NCI-H524 (cell line): ENCODE measurements around the gene LHB.
"Not testable (repeated sequence)": the region's sequence is repeated elsewhere in the genome, so short reads cannot be mapped to it uniquely, and the experiment has no call there.

ENCODE experiments used
- DNase-seq, 2 experiments: peaks; one replicate each; lab custom pipeline; 2025; lab: John Stamatoyannopoulos, UW

LHB gene

DNA sequence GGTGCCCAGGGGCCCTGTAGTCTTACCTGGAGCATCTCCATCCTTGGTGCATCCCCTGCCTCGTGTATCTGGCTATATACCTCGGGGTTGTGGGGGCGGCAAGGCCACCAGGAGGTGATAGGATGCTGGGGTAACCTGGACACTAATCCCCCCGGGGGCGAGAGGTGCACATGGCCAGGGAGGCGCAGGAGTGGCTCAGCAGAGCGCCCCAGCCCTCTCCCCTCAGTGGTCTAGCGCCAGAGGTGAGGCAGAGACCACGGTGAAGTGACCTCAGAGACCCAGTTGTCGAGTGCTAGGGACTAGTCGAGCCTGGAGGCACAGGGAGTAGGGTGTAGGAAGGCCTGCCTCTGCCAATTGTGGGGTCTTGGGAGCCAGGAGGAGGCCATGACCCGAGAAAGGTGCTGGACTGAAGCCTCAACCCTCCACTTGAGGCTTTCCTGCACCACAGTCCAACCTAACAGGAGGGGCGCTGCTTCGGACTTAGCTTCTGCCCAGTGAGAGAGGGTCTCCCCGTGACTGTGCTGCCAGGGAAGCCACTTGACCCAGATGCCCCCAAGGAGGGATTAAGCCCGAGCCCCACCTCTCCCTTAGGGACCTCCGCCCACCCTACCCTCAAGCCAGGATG lies at the start of gene LHB:
Gene LHB, minus strand, starts transcription at position 51 of the 625 bp plus-strand sequence. Its CDS starts 10 bp downstream, at position 41.
- DNase-seq: no peak

DNA sequence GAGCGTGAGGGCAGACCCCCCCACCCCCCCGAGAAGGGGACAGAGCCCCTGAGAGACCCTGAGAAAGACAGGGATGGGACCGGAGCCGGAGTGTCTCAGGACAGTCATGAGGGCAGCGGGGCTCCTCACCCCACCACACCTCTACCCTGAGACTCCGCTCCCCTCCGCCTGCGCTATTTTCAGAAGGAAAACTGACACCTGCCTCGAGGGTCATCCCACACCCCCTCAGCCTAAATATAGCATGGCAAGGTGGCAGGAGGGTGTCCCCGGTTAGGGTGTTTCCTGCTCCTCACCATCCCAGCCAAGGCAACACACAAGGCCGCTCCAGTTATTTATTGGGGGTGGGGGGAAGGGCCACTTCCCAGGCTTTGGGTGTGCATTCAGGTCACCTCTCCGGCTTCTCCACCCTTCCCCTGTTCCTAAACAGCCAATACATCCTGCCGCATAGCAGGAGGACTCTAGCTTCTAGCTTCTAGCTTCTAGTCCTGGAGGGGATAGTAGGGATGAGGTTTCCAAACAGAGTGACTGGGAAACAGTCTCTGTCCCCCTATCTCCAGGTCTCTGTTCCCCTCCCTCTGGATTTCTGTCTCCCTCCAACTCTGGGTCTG lies 49.1 kb upstream of the LHB start:
- DNase-seq: no peak

- peak in 1 of 2 experiments; percentile 30 for DNase-seq
Observed at GRCh38 chr19:49064768-49065611, 48.1 kb upstream of the LHB start, which contains the start of gene NTF4. TSS of gene NTF4 (minus strand) at chr19:49064818. CDS start at chr19:49061997, 2,821 bp downstream.

DNA sequence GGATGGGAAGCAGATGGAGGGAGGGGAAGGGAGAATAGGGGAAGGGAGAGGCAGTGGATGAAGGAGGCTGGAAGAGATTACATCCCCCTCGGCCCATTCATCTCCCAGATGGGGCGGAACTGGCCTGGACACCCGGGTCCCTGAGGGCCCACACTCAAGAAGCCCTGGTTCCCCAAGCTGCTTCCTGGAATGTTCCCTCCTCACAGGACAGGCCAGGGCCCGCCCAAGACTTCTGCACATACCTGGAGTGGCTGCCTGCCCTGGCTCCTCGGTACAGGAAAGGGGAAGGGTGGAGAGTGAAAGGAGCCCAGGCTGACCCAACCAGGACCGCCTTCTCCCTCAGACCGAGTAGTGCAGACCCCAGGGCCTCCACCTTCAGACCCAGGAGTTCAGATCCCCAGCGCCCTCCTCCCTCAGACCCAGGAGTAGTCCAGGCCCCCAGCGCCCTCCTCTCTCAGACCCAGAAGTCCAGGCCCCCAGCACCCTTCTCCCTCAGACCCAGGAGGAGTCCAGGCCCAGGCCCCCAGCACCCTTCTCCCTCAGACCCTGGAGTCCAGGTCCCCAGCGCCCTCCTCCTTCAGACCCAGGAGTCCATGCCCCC lies 47.2 kb upstream of the LHB start:
- no peak for DNase-seq

- DNase-seq: no peak
Observed at GRCh38 chr19:49061445-49061844, 44.6 kb upstream of the LHB start.

DNA sequence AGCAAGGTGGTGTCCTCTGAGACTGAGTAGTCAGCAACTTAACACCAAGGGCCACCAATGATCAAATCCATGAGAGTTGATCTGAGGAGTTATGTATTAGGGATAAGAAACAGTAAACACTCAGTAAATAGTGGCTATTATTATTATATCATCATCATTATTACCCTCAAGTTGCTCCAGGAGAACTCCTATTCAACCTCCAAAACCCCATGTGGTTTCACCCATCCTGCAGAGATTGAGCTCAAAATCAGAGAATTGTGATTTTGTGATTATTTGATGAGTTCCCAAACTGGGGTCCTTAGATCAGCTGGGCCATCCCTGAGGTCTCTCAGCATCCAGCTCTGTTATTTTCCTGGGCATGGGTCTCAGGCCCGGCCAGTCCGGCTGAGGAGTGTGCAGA lies 44.1 kb upstream of the LHB start:
- no peak for DNase-seq

- no peak for DNase-seq
Observed at GRCh38 chr19:49059053-49059452, 42.2 kb upstream of the LHB start.

DNA sequence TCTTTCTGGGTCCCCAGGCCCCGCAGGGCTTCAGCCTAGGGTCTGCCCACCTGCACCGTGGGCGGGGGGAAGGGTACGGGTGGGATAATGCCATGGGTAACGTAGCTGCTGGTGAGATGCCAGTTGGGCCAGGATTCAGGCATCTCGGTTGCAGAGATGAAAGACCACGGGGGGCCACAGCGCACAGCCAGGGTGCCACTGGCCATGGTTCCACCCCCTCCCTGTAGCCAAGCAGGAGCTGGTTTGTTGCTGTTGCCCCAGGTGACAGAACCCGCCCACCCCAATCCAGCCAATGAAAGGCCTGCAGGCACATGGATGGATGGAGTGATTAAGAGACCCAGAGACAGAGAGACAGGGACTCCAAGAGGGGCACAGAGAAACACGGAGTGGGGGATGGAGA lies 41.7 kb upstream of the LHB start:
- DNase-seq: peak in 1 of 2 experiments; percentile 46

- peak; percentile 36 to 68 for DNase-seq
Observed at GRCh38 chr19:49057636-49058234, 40.8 kb upstream of the LHB start, which contains the start of gene CGB7. TSS of gene CGB7 (minus strand) at chr19:49057749. CDS start at chr19:49055375, 2,374 bp downstream.

GRCh38 chr19:49056902-49057596 lies 40.2 kb upstream of the LHB start:
- DNase-seq: not testable (repeated sequence)

GRCh38 chr19:49056101-49056901 lies 39.4 kb upstream of the LHB start:
- DNase-seq: peak; percentile 27 to 63

DNA sequence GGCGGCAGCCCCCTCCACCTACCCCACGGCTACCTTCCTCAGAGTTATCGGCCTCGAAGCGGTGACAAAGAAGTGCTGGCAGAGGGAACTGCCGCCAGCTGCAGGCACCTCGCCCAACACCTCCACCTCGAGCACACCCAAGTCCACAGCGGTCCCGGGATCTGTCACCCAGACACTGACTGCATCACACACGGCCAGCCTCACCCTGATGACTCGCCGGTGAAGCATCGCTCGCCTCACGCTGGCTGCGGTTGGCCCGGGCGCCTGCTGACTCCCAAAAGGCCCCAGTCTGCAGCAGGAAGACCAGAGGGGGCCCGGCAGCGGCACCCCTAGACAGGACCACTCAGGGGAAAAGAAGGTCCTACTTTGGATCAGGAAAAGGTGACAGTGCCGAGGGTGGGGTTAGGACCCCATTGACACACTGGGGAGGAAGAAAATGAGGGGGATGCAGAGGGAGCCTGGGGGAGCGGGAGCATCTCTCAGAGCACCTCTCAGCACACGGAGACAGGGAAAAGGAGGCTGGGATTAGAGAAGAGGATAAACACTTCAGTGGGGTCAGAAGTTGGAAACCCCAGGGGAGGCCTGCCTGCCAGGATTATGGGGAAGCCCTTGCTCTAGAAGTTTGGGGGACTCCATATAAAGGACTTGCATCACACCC lies 33.6 kb upstream of the LHB start:
- not testable (repeated sequence) for DNase-seq

DNA sequence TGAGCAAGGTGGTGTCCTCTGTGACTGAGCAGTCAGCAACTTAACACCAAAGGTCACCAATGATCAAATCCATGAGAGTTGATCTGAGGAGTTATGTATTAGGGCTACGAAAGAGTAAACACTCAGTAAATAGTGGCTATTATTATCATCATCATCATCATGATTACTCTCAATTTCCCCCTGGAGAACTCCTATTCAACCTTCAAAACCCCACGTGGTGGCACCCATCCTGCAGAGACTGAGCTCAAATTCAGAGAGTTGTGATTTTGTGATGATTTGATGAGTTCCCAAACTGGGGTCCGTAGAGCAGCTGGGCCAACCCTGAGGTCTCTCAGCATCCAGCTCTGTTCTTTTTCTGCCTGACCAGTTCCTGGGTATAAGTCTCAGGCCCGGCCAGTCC lies 32.9 kb upstream of the LHB start:
- DNase-seq: not testable (repeated sequence)

GRCh38 chr19:49049011-49049410 lies 32.1 kb upstream of the LHB start, which contains the start of gene CGB8:
TSS of gene CGB8 (minus strand) at chr19:49049111. CDS start at chr19:49048739, 372 bp downstream.
- not testable (repeated sequence) for DNase-seq

- not testable (repeated sequence) for DNase-seq
Observed at GRCh38 chr19:49043548-49043947, 26.7 kb upstream of the LHB start, which contains the start of gene CGB5. TSS of gene CGB5 (plus strand) at chr19:49043848. CDS start at chr19:49044210, 362 bp downstream.

- not testable (repeated sequence) for DNase-seq
Observed at GRCh38 chr19:49042666-49043065, 25.8 kb upstream of the LHB start.

DNA sequence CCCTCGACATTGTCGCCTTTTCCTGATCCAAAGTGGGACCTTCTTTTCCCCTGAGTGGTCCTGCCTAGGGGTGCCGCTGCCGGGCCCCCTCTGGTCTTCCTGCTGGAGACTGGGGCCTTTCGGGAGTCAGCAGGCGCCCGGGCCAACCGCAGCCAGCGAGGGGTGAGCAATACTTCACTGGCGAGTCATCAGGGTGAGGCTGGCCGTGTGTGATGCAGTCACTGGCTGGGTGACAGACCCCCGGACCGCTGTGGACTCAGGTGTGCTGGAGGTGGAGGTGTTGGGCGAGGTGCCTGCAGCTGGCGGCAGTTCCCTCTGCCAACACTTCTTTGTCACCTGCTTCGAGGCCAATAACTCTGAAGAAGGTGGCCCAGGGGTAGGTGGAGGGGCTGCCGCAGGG lies 25.3 kb upstream of the LHB start:
- DNase-seq: no peak

DNA sequence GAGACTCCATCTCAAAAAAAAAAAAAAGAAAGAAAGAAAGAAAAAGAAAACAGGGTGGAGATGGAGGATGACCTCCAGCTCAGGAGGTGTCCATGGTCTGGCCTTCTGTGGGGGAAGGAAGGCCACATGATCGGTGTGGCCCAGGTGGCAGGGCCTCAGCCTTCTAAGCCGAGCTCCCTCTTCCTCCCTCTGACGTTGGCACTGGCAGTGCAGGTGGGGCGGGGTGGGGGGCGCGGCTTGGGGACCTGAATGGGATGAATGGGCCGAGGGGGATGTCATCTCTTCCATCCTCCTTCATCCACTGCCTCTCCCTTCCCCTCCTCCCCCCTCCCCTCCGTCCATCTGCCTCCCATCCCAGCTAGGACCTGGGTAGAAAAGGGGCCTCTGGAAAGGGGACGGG lies 22.8 kb upstream of the LHB start:
- DNase-seq: not testable (repeated sequence)

DNA sequence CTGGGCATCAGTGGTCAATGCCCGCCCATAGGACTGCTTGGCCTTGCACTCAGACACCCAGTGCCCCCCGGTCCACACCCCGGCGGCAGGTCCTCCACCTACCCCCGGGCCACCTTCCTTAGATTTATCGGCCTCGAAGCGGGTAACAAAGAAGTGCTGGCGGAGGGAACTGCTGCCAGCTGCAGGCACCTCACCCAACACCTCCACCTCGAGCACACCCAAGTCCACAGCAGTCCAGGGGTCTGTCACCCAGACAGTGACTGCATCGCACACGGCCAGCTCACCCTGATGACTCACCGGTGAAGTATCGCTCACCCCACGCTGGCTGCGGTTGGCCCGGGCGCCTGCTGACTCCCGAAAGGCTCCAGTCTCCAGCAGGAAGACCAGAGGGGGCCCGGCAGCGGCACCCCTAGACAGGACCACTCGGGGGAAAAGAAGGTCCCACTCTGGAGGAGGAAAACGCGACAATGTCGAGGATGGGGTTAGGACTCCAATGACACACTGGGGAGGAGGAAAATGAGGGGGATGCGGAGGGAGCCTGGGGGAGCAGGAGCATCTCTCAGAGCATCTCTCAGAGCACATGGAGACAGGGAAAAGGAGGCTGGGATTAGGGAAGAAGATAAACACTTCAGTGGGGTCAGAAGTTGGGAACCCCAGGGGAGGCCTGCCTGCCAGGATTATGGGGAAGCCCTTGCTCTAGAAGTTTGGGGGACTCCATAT lies 21.8 kb upstream of the LHB start:
- not testable (repeated sequence) for DNase-seq
